ENCODE results near the gene RNASE9. TPM values are rescaled to one million over a fixed set of nuclear protein-coding genes. Genes with fewer than 3 reads are reported as not detected.
"Not testable (repeated sequence)": the region's sequence is repeated elsewhere in the genome, so short reads cannot be mapped to it uniquely, and the experiment has no call there.

RNASE9 gene
- polyA plus RNA-seq, 1 donor = not detected

GRCh38 chr14:20578325-20578724, 17.5 kb upstream of the RNASE9 start:
- no peak for DNase-seq

- not testable (repeated sequence) for DNase-seq
Observed at GRCh38 chr14:20572382-20572990, 11.6 kb upstream of the RNASE9 start.

DNA sequence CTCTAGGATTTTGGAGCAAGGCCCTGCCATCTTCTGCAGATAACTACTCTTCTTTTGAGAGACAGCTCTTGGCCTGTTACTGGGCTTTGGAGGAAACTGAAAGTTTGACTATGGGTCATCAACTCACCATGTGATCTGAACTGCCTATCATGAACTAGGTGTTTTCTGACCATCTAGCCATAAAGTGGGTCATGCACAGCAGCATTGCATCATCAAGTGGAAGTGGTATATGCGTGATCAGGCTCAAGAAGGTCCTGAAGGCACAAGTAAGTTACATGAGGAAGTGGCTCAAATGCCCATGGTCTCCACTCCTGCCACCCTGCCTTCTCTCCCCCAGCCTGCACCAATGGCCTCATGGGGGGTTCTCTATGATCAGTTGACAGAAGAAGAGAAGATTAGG, 9.9 kb upstream of the RNASE9 start:
- DNase-seq = not testable (repeated sequence)

DNA sequence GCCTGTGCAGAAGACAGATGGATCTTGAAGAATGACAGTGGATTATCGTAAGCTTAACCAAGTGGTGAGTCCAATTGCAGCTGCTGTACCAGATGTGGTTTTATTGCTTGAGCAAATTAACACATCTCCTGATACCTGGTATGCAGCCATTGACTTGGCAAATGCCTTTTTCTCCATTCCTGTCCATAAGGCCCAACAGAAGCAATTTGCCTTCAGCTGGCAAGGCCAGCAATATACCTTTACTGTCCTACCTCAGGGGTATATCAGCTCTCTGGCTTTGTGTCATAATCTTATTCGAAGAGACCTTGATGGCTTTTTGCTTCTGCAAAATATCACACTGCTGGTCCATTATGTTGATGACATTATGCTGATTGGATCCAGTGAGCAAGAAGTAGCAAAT, 9.0 kb upstream of the RNASE9 start:
- DNase-seq = not testable (repeated sequence)

GRCh38 chr14:20569066-20569465, 8.2 kb upstream of the RNASE9 start:
- no peak for DNase-seq

- DNase-seq = no peak
Observed at GRCh38 chr14:20568393-20568792, 7.5 kb upstream of the RNASE9 start.

DNA sequence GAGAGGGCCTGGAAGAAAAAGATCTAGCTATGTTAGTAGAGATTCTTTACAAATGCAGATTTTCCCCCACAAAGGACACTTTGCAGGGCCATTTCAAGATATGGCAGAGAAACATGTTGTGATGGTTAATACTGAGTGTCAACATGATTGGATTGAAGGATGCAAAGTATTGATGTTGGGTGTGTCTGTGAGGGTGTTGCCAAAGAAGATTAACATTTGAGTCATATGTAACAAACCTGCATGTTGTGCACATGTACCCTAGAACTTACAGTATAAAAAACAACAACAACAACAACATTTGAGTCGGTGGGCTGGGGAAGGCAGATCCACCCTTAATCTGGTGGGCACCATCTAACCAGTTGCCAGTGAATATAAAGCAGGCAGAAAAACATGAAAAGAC, 6.4 kb upstream of the RNASE9 start:
- DNase-seq = not testable (repeated sequence)

DNA sequence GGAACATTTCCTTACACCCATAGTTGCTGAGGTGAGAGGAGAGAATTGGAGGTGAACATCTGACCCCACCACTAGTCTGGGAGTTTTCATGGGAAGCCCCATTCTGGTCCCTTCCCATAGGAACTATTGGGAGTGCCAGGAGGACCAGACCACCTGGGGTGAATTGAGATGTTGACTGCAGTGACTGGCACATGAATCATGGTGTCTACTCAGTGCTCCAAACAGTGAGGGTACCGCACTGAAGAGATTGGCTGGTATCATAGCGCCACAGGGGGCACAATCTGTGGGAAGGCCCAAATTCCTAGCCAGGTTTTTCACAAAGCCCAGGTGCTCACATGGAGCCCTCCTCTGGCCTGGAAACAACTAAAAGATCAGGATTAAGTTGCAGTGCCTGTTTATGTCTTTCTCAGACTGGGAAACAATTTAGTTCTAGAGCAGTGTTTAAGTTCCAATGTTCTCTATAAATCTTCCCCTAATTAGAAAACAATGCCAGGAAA, 3.7 kb upstream of the RNASE9 start:
- DNase-seq = no peak

GRCh38 chr14:20563971-20564370, 3.1 kb upstream of the RNASE9 start:
- no peak for DNase-seq

DNA sequence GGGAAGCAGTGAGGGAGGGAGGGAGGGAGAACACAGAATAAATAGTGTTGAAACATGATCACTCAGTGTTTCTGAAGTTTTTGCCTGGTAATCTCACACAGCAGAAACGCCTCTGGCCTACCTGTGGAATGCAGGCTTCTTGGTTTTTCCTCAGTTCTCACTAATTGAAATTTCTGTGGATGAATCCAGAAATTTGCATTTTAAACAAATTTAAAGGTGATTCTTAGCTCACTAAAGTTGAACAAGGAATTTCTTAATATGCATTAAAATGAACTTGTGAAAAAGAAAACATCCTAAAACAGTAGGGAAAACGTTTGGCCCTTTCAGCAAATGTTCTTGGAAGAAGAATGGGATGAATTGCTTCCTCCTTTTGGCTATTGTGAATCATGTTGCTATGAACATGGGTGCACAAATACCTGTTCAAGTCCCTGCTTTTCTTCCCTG, 1.4 kb downstream of the RNASE9 start:
- no peak for DNase-seq

DNA sequence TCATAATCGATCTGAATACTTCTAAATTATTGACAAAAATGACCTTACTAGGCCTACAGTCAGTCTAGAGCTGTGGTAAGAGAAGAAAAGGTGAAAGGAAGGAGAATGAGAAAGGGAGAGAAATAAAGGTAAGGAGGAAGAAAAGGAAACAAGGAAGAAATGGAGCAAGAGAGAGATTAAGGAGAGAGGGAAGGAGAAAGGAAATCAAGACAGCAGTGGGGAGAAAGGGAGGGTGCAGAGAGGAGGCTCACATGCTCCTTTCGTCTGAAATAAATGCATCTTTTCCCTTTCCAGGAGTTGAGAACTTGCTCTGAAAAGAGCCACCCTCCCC, 3.7 kb downstream of the RNASE9 start:
- no peak for DNase-seq

GRCh38 chr14:20556500-20557211, 4.2 kb downstream of the RNASE9 start:
- DNase-seq = no peak

DNA sequence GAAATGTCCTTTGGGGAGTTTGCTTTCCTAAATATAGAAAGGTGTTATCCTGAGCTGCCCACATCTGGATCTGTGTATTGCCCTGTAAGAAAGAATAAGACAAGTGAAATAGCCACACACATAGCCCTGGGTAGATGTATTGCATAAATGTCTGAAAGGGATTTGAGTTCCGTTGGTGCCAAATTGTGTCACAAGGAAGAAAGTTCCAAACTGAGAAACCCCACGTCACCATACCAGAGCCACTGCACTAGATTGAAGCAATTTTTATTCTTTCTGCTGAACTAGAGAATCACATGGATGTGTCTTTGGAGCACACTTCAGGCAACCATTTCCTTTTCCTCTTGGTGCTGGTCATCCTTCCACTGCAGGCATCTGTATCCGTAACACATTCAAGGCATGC, 5.0 kb downstream of the RNASE9 start:
- no peak for DNase-seq

DNA sequence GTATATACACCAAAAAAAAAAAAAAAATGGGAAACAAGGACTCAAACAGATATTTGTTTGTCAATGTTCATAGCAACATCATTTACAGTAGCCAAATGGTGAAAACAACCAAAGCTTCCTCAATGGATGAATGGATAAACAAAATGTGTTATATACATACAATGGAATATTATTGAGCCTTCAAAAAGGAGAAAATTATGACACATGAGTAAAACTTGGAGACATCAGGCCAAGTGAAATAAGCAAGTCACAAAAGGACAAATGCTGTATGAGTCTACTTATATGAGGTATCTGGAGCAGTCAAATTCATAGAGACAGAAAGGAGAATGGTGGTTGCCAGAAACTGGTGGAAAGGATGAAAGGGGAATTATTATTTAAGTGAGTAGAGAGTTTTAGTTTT, 7.8 kb downstream of the RNASE9 start:
- DNase-seq = no peak

DNA sequence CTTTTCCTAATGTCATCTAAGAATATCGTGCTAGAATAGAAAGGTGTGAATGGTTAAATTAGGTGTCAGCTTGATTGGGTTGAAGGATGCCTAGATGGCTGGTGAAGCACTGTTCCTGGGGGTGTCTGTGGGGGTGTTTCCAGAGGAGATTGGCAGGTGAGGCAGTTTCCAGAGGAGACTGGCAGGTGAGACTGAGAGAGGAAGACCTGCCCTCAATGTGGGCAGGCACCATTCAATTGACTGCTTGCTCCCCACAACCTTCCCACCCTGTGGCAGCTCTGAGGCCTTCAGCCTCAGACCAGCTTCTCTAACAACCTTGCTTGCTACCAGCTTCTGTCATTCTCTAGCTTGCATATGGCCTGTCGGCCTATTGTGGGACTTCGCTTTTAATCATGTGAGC, 9.2 kb downstream of the RNASE9 start:
- DNase-seq = no peak

- DNase-seq = no peak
Observed at GRCh38 chr14:20550926-20551325, 9.9 kb downstream of the RNASE9 start.

DNA sequence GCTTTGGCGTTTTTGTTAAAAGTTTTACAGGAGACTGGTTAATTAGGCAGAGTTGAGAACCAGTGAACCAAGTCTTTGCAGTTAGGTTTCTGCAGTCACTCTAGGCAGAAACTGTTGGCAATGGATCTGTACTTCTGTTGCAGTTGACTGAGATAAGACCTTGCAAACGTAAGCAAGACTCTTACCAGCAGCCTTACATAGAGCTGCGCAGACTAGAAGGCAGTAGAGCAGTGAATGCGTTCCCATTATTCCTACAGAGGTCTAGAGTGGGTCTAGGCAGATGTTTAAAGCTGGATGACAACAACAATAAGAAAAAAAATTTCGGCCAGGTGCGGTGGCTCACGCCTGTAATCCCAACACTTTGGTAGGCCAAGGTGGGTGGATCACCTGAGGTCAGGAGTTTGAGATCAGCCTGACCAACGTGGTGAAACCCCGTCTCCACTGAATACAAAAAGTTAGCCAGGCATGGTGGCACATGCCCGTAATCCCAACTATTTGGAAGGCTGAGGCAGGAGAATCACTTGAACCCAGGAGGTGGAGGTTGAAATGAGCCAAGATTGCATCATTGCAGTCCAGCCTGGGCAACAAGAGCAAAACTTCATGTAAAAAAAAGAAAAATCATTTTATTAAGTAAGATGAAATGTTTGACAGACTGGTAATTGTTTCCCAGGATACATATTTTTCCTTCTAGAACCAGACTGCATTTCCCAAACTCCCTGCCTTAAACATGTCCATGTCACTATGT, 12.3 kb downstream of the RNASE9 start:
- no peak for DNase-seq

- no peak for DNase-seq
Observed at GRCh38 chr14:20546877-20547276, 14.0 kb downstream of the RNASE9 start.

- no peak for DNase-seq
Observed at GRCh38 chr14:20539906-20540305, 20.9 kb downstream of the RNASE9 start.

DNA sequence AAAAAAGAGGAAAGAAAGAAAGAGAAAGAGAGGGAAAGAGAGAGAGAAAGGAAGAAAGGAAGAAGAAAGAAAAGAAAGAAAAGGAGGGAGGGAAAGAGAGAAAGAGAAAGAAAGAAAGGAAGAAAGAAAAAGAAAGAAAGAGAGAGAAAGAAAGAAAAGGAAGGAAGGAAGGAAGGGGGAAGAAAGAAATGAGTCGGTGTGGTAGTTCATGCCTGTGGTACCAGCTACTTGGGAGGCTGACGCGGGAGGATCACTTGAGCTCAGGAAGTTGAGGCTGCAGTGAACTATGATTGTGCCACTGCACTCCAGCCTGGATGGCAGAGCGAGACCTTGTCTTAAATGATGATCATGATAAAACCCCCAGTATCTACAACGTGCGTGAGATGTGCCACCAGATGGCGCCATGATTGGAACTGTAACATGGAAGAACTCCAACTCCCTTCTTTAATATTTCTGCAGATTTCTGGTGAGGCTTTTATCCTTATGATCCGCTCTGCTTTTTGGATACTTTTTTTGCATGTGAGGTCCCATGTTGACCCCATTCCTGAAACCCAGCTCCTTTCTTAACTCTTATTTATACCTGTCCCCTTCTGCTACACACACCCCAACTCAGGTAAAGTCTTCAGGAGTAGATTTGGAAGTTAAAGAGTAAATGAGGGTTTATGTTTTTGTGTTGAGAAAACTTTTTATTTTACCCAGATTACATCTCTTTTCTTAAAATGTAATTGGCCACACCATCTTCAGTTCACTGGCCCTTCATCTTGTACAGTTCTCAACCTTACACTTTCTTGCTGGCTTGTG, 29.9 kb downstream of the RNASE9 start:
- DNase-seq = peak; percentile 71

GRCh38 chr14:20529806-20530205, 31.0 kb downstream of the RNASE9 start:
- no peak for DNase-seq

DNA sequence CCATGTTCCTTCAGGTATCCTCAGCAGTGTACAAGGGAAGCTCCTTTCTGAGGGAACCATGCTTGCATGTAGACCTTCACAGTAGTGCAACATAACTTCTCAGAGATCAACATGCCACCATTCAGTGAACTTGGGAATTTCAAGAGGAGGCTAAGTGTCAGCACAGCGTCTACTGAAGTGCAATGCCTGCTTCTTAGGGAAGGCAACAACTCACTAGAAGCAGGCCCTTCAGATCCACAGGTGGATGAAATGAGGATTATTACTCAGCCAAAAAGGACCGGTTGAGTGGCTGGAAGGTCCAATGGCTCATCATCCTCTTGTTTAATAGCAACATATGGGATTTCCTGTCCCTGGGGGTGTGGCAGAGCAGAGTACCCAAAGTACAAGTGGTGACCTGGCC, 36.8 kb downstream of the RNASE9 start:
- DNase-seq = no peak
